GM18870 (cell line): Measurements from ENCODE around the gene TACSTD2.
"Not testable (repeated sequence)": the region's sequence is repeated elsewhere in the genome, so short reads cannot be mapped to it uniquely, and the experiment has no call there.

Experiments used
- ATAC-seq: cut with Tn5 transposase; IDR thresholded peaks from one replicate; pipeline ENCODE4 v1.9.1; 2021; ENCODE audit warnings: moderate library complexity; ENCODE audit not compliant: unreplicated experiment

Gene TACSTD2

DNA sequence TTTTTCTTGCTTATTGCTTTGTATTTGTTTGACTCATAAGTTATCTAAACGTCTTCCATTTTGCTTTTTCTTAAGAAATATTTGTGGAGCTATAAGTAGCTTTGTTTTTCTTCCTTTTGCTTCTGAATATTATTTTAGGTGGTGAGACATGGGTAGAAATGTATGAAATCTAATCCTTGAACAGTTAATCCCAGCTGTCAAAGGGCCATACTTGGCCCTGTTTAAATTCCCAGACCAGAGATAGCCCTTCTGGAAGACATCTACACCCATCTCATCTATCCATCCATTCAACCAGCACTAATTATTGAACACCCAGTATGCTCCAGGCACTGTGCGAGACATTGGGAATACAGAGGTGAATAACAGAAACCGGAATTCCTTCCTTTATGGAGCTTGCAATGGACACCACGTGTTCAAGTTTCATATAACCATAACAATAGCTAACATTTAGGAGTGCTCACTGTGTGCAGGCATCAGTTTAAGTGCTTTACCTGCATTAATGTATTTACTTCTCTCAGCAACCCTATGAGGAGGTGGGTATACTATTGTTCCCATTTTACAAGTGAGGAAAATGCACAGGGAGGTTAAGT, 8.7 kb downstream of the TACSTD2 start:
- ATAC-seq: no peak

DNA sequence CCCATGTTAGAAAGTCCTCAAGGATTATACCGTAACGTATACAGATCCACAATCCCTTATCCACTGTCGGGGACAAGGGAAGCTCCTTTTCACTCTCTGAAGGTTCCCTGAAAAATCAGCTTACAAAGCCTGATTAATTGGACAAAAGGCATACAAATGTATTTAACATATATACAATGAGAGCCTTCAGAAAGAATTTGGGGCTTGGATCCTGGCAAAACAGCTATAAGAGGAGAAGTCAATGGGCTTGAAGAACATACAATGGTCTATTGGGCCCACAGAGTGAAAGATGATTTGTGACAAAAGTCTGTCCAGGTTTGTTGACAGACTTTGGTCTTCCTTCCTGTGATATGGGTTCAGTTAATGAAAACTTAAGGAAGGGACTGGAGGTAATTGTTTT, 10.7 kb downstream of the TACSTD2 start:
- ATAC-seq: no peak

DNA sequence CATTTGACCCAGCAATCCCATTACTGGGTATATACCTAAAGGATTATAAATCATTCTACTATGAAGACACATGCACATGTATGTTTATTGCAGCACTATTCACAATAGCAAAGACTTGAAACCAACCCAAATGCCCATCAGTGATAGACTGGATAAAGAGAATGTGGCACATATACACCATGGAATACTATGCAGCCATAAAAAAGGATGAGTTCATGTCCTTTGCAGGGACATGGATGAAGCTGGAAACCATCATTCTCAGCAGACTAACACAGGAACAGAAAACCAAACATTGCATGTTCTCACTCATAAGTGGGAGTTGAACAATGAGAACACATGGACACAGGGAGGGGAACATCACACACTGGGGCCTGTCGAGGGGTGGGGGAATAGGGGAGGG, 13.3 kb downstream of the TACSTD2 start:
- ATAC-seq: not testable (repeated sequence)

DNA sequence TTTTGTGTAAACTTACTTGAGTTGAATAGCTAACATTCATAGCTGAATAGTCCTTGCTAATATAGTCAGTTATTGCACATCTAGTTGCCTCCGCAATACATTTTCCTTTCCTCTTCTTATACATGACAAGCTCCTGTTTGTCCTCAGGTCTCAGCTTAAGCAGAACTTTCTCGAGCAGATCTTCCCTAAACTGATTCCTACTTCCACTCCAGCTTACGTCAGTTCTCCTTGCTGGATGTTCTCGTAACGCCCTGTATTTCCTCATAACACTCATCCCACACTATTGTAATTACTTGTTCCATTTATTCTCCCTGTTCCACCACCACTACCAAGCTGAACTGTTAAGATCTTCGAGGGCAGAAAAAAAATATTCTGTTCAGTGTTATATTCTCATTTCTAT, 15.4 kb downstream of the TACSTD2 start:
- no peak for ATAC-seq

DNA sequence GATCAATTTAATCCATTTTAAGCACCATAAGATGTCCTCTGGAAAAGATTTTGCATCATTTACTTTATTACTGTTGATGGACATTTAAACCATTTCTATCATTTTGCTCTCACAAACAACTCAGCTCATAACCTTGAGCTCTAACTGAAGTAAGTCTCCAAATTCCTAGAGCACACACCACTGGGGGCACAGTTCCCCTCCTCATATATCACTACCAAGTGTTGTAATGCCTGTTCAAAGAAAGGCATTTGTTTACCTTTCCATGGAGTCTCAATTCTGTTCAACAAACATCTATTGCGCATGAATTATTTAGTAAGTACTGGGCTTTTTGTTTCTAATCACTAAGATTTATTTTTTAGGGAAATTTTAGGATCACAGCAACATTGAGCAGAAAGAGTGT, 21.7 kb downstream of the TACSTD2 start:
- ATAC-seq: no peak

DNA sequence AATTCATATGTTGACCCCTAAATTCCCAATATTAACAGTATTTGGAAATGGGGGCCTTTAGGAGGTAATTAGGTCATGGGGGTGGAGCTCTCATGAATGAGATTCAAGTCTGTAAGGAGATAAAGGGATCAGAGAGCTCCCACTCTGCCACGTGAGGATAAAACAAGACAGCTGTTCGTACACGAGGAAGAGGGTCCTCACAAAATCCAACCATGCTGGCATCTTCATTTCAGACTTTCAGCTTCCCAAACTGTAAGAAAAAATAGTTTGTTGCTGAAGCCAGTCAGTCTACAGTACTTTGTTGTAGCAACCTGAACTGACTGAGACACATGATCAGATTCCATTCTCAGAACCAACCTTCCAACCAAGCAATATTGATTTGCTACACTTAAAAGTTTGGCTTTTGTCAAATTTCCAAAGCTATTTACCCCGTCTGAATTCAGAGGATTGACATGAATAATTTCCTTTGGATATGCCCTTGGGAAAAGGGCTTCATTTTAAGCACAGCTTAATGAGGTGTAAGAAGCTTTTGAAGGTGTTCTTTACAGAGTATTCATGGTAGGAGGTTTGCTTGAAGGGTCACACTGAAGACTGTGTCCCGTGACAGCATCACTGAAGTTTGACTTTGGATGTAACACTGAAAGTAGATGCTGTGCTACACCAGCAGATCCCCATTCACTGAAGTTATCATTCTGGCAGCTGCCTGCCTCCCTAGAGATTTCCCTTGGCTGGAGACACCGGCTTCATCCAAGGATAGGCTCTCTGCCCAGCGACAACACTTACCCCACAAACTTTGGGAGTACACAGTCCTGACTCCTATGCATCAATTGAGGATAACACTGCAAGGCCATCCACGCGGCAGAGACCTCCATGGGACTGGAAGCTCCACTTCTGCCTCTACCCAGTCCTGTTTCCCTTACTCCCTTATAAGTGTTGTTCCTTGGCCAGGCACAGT, 25.6 kb downstream of the TACSTD2 start:
- ATAC-seq: no peak

DNA sequence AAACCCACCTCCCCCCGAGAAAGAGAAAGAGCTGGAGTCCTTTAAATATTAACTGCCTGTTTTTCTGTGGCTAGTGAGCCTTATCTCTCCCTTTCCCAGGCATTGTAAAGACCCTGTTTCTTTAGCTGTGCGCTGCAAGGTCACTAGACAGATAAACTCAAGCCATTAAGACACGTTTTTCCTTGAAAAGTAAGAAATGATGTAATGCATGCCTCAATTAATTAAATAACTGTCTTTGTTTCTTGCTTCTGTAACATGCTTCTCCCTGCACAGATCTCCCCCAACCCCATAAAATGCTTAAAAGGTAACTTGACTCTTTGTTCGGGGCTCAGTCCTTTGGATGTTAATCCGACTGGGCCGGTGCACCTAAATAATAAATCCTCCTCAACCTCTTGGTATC, 27.8 kb downstream of the TACSTD2 start:
- ATAC-seq: not testable (repeated sequence)

DNA sequence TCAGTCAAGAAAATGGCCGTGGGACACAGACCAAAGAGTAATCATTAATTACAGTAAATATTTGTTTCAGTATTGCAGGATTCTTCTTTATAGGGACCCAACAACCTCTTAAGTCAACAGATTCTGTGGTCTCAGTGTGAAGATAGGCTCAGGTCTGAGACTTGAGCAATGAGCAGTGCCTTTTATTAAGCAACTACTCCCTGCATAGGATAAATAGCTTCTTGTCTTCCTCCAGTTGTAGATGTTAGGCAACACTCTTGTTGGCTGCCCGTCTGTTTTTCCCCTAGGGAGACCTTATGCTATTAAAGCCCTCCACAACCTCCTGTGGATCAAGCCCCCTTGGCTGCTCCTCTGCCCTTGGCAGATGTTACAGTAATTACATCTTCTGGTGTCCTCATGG, 28.7 kb downstream of the TACSTD2 start:
- no peak for ATAC-seq

DNA sequence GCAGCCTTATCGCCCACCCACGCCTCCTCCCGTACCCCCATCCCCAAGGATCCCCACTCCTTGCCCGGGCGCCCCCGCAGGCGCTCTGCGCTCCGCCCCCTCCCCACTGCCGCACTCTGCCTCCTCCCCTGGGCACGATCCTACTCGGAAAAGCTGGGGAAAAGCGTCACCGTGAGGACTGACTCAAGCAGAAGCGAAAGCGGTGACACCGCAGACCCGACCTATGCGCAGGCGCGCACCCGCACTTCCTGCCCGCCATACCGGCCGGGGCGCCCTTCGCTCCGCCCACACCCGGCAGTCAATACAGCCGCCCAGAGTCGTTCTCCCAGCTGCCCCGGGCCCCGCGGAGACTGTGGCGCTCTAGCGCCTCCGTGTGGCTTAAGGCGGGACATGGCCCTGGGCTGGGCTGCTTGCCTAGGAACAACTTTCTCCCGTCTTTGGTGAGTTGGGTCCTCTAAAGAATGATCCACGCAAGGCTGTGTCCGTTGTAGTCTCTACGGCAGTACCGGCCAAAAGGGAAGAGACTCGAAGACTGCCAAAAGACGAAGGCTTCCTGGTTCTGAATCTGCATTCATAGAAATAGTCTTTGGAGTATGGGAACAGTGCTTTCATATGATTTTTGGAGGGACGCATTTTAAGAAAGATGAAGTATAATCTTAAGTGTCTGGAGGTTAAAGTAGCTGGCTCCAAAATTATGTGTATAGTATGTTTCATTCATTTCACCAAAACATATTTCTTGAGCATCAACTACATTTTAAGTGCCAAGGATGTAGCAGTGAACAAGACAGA, 30.3 kb downstream of the TACSTD2 start, which contains the start of gene OMA1:
Gene OMA1, minus strand, starts transcription at position 207 of the 789 bp plus-strand sequence. CDS start 7,432 bp downstream, outside the sequence.
- peak; percentile 93 for ATAC-seq

DNA sequence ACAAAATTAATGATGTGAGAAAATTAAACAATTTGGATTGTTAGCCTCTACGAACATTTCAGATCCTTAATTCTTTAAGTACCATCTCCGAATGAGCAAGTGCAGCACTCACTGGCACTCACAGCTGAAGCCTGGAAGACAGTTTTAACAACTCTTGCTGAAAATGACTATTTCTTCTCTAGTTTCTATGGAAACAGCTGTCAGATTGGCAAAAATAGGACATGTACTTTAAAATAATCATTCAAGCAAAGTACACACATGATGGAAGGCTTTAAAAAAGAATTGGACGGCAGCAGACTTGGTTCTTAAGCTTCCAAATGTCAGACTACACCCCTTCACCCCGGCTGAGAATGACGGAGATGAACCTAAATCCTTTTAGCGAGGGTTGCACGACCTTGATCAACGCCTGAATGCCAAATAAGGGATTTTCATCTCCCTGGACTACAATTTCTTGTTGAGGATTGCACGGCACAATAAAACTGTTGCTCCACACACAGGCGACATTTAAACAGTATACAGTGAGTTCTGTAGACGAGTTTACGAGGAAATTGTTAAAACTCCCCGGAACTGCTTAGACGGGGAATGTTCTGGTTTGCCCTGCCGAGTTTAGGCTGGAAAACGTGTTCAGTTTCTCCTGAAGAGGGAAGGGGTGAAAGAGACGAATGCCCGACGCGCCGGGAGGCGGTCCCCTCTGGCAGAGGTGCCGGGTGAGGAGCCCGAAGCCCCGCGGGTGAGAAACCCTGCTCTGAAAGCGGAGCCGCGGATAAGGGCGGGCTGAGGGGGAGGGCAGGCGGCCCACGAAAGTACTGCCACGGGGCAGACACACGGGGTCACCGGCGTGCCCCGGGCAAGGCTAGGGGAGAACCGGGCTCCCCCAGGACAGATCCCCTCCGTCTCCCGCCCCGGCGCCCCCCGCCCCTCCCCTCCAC, 31.2 kb downstream of the TACSTD2 start:
- ATAC-seq: no peak

DNA sequence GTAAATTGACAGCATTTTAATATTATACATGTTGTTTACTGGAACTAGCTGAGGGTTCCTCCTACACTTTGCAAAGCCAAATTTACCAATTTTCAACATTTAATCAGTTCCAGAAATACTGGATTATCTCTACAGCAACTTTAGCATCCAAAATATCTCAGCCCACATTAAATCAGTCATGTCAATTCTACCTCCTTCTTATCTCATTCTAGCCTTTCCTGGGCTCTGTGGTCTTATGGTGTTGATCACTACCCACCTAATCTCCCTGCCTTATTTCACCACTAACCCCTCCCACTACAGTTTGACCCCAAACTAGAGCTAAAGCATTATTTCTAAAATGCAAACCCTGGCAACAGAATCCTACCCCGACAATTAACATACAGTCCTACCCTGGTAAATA, 33.8 kb downstream of the TACSTD2 start:
- no peak for ATAC-seq

DNA sequence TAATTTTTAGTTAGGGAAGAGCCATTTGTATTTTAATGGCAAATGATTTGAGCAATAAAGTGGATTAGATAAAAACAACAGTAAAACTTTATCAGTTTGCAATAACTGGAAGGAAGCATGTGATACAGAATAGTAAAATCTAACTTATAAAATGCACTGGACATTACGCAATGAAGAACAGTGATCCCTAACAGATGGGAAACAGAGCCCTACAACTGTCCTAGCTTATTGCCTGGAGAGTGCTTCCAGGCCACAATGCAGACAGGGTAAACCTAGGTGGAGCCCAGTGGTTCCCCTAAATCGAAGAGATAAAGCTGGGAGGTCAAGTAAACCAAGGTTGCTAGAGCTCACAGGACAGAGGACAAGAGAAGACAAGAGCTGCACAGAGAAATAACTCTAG, 37.5 kb downstream of the TACSTD2 start:
- ATAC-seq: no peak

DNA sequence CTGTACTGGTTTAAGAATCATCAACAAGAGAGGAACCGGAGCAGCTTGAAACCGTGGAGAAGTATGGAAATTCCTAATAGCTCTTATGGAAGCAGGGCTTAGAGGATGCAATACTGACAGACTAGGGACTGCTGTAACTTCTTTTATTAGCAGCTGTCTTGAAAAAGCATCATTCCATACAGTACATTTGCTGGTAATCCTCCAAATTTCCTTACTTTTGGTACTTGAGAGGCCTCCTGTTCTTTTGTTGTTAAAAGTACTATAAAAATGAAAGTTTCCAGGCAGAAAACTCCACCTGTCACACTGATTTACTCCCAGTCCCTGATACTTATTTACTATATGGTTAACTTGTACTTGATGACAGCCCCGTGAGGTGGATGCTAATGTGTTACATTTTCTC, 38.2 kb downstream of the TACSTD2 start:
- no peak for ATAC-seq

DNA sequence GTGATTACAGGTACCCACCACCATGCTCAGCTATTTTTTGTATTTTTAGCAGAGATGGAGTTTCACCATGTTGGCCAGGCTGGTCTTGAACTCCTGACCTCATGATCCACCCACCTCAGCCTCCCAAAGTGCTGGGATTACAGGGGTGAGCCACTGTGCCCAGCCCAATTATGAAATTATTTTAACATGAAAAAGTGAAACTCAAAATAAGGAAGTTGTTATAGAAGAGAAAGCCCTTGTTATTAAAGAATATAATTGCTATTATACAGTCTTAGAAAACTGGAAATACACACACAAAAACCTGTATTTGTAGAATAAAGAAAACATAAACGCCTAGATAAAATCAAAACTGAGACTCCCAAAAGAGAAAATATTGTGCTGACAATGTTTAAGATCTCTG, 45.2 kb downstream of the TACSTD2 start:
- not testable (repeated sequence) for ATAC-seq

DNA sequence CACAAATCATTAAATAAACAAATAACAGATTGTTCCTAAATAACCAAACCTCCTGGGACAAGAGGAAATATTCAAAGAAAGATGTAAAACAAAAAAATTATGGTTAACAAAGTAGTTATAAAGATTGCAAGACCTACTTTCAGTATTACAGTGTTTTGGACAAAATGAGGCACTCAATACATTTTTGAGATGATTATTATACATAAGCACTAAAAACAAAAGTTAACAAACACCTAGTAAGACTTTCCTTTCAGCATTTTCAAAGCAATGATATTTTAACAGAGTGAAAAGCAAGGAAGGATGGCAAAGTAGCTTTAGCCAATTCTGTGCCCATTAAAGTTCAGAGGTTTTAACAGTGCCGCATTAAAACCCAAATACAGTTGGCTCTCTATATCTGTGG, 47.8 kb downstream of the TACSTD2 start:
- no peak for ATAC-seq

DNA sequence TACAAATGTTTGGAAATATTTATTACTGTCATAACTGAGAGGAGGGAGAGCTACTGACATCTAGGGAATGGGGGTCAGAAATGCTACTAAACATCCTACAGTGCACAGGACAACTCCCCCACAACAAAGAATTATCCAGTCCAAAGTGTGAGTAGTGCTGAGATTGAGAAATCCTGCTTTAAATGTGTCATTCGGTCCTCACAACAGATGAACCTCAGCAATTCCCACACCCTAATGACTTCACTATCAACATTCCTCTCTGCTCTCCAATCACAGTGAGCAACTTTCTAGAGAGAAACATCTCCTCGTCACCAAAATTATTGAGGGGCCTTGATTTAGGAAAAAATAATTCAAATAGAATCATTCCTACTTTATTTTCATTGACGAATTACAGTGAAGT, 48.5 kb downstream of the TACSTD2 start:
- ATAC-seq: no peak
